GM18867 (cell line): ENCODE results near the gene SNRNP25.

Experiments used
- ATAC-seq: cut with Tn5 transposase; IDR thresholded peaks from one replicate; pipeline ENCODE4 v1.9.1; 2021; ENCODE audit warnings: mild to moderate bottlenecking, moderate library complexity; ENCODE audit not compliant: unreplicated experiment

Gene SNRNP25

GRCh38 chr16:97822-98221 lies 44.2 kb downstream of the SNRNP25 start:
- ATAC-seq, result no peak

- ATAC-seq, result no peak
Measured at GRCh38 chr16:100989-101388, 47.4 kb downstream of the SNRNP25 start.

- ATAC-seq, result no peak
Measured at GRCh38 chr16:101586-101985, 48.0 kb downstream of the SNRNP25 start.

- ATAC-seq, result no peak
Measured at GRCh38 chr16:102060-102855, 48.6 kb downstream of the SNRNP25 start.

- ATAC-seq, result no peak
Measured at GRCh38 chr16:104355-104754, 50.7 kb downstream of the SNRNP25 start.

GRCh38 chr16:104928-105327 lies 51.3 kb downstream of the SNRNP25 start:
- ATAC-seq, result no peak

- no peak for ATAC-seq
Measured at GRCh38 chr16:105521-105920, 51.9 kb downstream of the SNRNP25 start.

- no peak for ATAC-seq
Measured at GRCh38 chr16:106623-107324, 53.1 kb downstream of the SNRNP25 start.
